ENCODE measurements around the gene EXOC6B. TPM values are rescaled to one million over a fixed set of nuclear protein-coding genes. Genes with fewer than 3 reads are reported as not detected.

EXOC6B gene
- total RNA-seq, 1 donor from 2014 or later, result 35.2 TPM

DNA sequence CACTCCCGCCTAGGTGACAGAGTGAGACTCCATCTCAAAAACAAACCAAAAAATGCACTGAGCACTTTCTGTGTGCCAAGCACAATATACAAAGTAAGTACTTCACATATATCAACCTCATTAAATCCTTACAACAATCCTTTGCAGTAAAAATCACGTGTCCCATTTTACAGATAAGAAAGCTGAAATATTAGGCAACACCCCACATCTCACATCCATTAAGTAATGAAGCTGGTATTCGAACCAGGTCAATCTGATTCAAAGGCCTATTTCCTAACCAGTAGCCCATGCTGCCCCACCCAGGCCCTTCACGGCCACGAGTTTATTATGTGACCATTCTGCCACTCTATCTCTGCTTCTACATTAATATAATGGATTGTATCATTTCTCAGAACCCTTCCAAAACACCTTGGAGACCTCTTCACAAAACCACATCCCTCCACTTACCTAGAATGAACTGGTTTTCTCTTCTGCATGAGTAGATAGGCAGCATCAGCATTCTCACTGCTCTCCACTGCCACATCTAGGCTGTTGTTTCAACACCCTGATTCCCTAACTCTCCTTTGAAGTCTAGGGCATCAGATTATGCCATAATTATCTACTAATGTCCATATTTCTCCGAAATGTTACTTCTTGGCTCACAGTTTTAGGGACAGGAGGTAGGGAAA, 3.1 kb upstream of the EXOC6B start:
- Histone ChIP-seq H3K27ac (no peak overlapping the region), H3K36me3 (no peaks in the 10 kb centered on the region), H3K4me3 (no peak overlapping the region), H3K4me1 (no peaks in the 10 kb centered on the region), H3K9me3 (no peaks in the 10 kb centered on the region), H3K27me3 (no peaks in the 10 kb centered on the region)
- TF ChIP-seq, protein P1, sequence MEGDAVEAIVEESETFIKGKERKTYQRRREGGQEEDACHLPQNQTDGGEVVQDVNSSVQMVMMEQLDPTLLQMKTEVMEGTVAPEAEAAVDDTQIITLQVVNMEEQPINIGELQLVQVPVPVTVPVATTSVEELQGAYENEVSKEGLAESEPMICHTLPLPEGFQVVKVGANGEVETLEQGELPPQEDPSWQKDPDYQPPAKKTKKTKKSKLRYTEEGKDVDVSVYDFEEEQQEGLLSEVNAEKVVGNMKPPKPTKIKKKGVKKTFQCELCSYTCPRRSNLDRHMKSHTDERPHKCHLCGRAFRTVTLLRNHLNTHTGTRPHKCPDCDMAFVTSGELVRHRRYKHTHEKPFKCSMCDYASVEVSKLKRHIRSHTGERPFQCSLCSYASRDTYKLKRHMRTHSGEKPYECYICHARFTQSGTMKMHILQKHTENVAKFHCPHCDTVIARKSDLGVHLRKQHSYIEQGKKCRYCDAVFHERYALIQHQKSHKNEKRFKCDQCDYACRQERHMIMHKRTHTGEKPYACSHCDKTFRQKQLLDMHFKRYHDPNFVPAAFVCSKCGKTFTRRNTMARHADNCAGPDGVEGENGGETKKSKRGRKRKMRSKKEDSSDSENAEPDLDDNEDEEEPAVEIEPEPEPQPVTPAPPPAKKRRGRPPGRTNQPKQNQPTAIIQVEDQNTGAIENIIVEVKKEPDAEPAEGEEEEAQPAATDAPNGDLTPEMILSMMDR (IDR thresholded peaks at IDR 0.05), result no peak
- ATAC-seq (no peak), DNase-seq (no peak)
- intact Hi-C loops (cut with DNase I), result no loop called here

DNA sequence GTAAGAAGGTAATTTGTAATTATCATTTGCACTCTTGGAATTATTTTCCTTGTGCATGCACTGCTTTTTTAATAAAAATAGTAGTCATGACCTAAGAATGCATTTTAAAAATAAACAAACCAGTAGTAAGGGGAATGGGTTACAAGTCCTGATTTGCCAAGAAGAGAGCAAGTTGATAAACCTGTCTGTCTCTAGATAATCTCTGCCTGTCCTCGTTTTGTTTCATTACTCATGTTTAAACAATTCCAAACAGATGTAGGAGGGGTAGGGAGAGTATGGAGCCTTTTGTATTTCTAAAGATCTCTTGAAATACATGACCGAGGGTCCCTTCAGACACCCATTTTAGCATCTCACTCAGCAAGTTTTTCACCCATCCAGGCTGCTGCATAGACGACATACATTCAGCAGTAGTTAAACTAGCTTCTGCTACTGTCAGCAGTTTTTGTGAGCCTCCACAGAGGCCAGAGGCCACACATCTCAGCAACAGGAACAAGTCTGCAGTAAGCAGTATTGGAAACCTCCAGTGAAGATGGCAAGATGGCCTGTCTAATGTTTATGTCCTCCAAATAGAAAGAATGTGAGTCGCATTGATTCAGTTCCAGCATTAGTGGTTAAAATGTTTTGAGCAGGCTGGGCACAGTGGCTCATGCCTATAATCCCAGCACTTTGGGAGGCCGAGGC, 2.3 kb upstream of the EXOC6B start:
- H3K27ac ChIP-seq, result no peak overlapping the region
- ATAC-seq, result no peak
- DNase-seq, result no peak
- H3K9me3 ChIP-seq, result no peaks in the 10 kb centered on the region
- H3K4me3 ChIP-seq, result no peak overlapping the region
- TF ChIP-seq, protein P1 (IDR thresholded peaks at IDR 0.05), result no peak
- no peaks in the 10 kb centered on the region for H3K36me3 ChIP-seq
- H3K27me3 ChIP-seq, result no peaks in the 10 kb centered on the region
- intact Hi-C loops (cut with DNase I), result no loop called here
- peaks cover 5% of the 10 kb centered on the region for H3K4me1 ChIP-seq

DNA sequence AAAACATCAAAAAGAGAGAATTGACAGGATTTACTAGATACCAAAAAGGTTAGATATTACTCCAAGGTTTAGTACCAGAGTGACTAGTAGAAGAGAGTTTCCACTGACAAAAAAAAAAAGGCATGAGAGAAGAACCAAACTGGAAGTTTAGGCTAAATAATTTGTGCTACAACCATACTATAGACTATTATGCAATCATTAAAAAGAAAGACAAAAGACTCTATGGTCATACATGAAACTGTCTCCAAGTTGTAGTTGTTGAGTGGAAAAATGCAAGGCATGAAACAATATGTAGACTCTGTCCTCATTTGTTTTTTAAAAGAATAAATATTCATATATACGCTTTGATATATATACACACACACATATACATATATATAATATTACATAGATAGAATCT, 1.7 kb upstream of the EXOC6B start:
- Histone ChIP-seq H3K9me3 (no peaks in the 10 kb centered on the region), H3K4me1 (peaks cover 5% of the 10 kb centered on the region), H3K27me3 (no peaks in the 10 kb centered on the region), H3K4me3 (no peak overlapping the region), H3K27ac (no peak overlapping the region), H3K36me3 (no peaks in the 10 kb centered on the region)
- TF ChIP-seq, protein P1 (IDR thresholded peaks at IDR 0.05), result no peak
- no peak for DNase-seq
- ATAC-seq, result no peak
- intact Hi-C loops (cut with DNase I), result no loop called here

DNA sequence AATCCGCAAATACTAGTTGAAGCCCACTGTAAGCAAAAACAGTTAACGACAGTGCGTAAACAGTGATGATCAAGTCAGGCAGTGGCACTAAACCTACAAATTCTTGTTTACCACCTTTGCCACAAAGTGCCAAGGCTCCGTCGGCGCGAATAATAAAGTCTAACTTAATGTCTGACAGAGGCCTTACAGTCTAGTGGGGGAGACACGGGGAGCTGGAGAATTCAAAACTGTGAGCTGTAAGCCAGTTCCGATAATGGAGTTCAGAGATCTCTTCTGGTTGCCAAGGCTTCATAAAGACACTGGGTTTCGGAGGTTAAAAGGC, 284 bp upstream of the EXOC6B start:
- H3K4me1 ChIP-seq, result peaks cover 5% of the 10 kb centered on the region
- no peaks in the 10 kb centered on the region for H3K9me3 ChIP-seq
- TF ChIP-seq, protein P1 (IDR thresholded peaks at IDR 0.05), result no peak
- peak overlapping the region; percentile 80 for H3K4me3 ChIP-seq
- H3K27ac ChIP-seq, result no peak overlapping the region
- no peak for ATAC-seq
- no peaks in the 10 kb centered on the region for H3K36me3 ChIP-seq
- DNase-seq, result no peak
- no peaks in the 10 kb centered on the region for H3K27me3 ChIP-seq
- intact Hi-C loops (cut with DNase I), result no loop called here

DNA sequence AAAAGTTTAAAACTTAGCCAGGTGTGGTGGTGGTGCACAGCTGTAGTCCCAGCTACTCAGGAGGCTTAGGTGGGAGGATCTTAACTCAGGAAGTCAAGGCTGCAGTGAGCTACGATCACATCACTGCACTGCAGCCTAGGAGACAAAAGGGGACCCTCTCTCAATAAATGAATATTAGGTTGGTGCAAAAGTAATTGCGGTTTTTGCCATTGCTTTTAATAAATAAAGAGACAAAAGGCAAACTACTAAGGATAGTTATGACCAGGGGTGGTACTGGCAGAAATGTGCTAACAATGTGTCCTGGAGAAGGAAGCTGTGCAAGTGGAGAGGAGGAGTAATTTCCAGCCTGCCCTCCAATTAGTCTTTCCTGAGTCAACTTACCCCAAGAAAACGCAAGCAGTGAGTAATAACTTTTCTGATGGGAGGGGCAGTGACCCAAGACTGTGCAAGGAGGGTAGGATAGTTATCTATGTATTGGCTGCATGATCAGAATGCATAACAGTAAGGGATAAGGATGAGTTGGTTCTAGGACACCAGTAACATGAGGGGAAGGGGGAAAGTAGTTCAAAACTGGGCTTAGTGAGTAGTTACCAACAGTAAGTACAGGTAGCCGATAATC, 1.5 kb downstream of the EXOC6B start:
- Histone ChIP-seq H3K36me3 (no peaks in the 10 kb centered on the region), H3K4me3 (peak overlapping the region; percentile 80), H3K27ac (no peak overlapping the region), H3K27me3 (no peaks in the 10 kb centered on the region), H3K4me1 (peaks cover 5% of the 10 kb centered on the region), H3K9me3 (no peaks in the 10 kb centered on the region)
- ATAC-seq (no peak), DNase-seq (no peak)
- TF ChIP-seq, protein P1 (IDR thresholded peaks at IDR 0.05), result no peak
- intact Hi-C loops (cut with DNase I), result no loop called here

All from upper lobe of right lung (tissue), 1 donor.